SU-DHL-6 (cell line): ENCODE results near the gene AEBP1.

Experiments
- CTCF ChIP-seq: fragments of 200-600 bp; sonication (generic); IDR thresholded peaks from one replicate; pipeline ENCODE4 v1.5.1; 2017; ENCODE audit warnings: antibody characterized with exemption, mild to moderate bottlenecking, low read length, moderate library complexity; ENCODE audit not compliant: insufficient read depth, poor library complexity, severe bottlenecking
- EZH2phosphoT487 ChIP-seq: fragments of 200-600 bp; sonication (generic), shearing (Covaris generic); conservative IDR thresholded peaks from 2 replicates; pipeline ENCODE4 v1.6.1; 2018; ENCODE audit warnings: mild to moderate bottlenecking, antibody characterized with exemption, low read length, moderate library complexity, mixed read lengths

GRCh38 chr7:44143646-44144250, 39.6 kb downstream of the AEBP1 start:
- TF ChIP-seq CTCF (no peak), EZH2phosphoT487 (no peak)
